Nucleus accumbens (tissue), 56 donors: ENCODE data around the gene ZBTB44.

ENCODE experiments used
- DNase-seq, 56 donors: peaks; one replicate each; lab custom pipeline; 2025; lab: John Stamatoyannopoulos, UW

Gene ZBTB44

GRCh38 chr11:130216591-130217132 is 98.1 kb downstream of the ZBTB44 start:
- no peak for DNase-seq

GRCh38 chr11:130216221-130216550 is 98.5 kb downstream of the ZBTB44 start:
- DNase-seq: no peak

GRCh38 chr11:130215531-130216220 is 99.0 kb downstream of the ZBTB44 start:
- no peak for DNase-seq

GRCh38 chr11:130214861-130215530 is 99.7 kb downstream of the ZBTB44 start:
- DNase-seq: no peak

- no peak for DNase-seq
Measured at GRCh38 chr11:130213979-130214281, 100.8 kb downstream of the ZBTB44 start.

- DNase-seq: peak in 46 of 56 donors; percentile 10 to 79 (median 38)
Measured at GRCh38 chr11:130213143-130213978, 101.4 kb downstream of the ZBTB44 start.

- no peak for DNase-seq
Measured at GRCh38 chr11:130212431-130212961, 102.2 kb downstream of the ZBTB44 start.

- DNase-seq: no peak
Measured at GRCh38 chr11:130211781-130212401, 102.8 kb downstream of the ZBTB44 start.

GRCh38 chr11:130211144-130211543 is 103.6 kb downstream of the ZBTB44 start:
- DNase-seq: no peak

GRCh38 chr11:130209954-130210854 is 104.5 kb downstream of the ZBTB44 start:
- DNase-seq: no peak

- DNase-seq: no peak
Measured at GRCh38 chr11:130209128-130209932, 105.4 kb downstream of the ZBTB44 start.

- DNase-seq: no peak
Measured at GRCh38 chr11:130208241-130209127, 106.2 kb downstream of the ZBTB44 start.

- DNase-seq: no peak
Measured at GRCh38 chr11:130206141-130206540, 108.6 kb downstream of the ZBTB44 start.

- DNase-seq: no peak
Measured at GRCh38 chr11:130204703-130205095, 110.0 kb downstream of the ZBTB44 start.

GRCh38 chr11:130203766-130204702 is 110.7 kb downstream of the ZBTB44 start:
- no peak for DNase-seq

- no peak for DNase-seq
Measured at GRCh38 chr11:130202818-130203689, 111.7 kb downstream of the ZBTB44 start.
